Erythroblast (primary cell): ENCODE results near the gene INTS4.
"Not testable (repeated sequence)": the region's sequence is repeated elsewhere in the genome, so short reads cannot be mapped to it uniquely, and the experiment has no call there.

Experiments used
- DNase-seq, 2 experiments: peaks; one replicate each; lab custom pipeline; 2025; lab: John Stamatoyannopoulos, UW
- GATA1 ChIP-seq: IDR thresholded peaks from 2 replicates; pipeline ENCODE4 v1.6.1; 2011; ENCODE audit warnings: low read depth, mild to moderate bottlenecking, control low read depth, low read length, moderate library complexity
- POLR2A ChIP-seq: IDR thresholded peaks from 2 replicates; pipeline ENCODE4 v1.6.1; 2011; ENCODE audit warnings: mild to moderate bottlenecking, low read length

The INTS4 gene

GRCh38 chr11:77930334-77931208 is 63.9 kb downstream of the INTS4 start:
- DNase-seq: peak; percentile 5 to 21

- DNase-seq: not testable (repeated sequence)
These were observed 76.8 kb downstream of the INTS4 start for GRCh38 chr11:77917713-77918112.

DNA sequence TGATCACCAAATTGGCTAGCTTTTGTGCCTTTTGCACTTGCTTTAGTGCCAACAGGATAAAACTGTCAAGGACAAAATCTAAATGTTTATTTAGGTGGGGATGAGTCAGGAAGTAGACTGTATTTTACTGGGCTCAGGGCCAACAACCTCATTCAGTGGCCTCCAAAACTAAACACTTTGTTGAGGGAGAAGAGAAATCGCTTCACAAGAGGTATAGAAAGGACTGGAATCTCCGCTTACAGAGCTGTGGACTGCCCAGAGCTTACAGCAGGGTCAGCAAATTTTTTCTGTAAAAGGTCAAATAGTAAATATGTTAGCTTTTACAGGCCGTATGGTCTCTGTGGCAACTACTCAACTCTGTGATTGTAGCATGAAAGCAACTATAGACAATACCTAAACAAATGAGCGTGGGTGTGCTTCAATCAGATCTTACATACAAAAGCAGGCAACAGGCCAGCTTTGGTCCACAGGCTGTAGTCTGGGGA is 80.1 kb downstream of the INTS4 start:
- not testable (repeated sequence) for DNase-seq

DNA sequence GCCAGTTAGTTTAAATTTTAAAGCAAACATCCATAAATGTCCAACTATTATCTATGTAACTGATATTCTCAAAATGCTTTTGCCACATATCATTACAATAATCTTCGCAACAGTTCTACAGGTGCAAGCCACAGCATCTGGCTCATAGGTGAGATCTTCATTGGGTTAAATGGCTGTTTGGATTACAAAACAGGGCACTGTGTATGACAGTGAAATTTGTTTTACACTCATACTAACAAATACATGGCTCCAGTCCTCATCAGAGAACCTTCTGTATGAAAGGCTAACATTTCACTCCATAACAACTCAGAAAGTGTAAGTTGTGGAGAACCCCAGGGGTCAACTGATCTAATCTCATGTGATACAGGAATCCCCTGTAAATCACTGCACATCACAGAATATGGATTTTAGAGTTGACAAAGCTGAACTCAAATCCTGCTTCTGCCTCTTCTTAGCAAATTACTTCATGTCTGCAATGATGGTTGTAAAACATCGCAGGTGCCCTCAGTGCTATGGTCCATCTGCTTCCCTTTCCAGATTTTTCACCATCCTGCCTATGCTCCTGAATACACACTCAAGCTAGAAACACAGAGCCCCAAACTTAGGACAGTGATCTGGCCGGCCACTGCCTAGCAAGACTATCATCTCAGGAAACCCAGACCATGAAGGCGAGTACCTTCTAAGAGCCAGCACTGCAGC is 80.7 kb downstream of the INTS4 start:
- not testable (repeated sequence) for DNase-seq

DNA sequence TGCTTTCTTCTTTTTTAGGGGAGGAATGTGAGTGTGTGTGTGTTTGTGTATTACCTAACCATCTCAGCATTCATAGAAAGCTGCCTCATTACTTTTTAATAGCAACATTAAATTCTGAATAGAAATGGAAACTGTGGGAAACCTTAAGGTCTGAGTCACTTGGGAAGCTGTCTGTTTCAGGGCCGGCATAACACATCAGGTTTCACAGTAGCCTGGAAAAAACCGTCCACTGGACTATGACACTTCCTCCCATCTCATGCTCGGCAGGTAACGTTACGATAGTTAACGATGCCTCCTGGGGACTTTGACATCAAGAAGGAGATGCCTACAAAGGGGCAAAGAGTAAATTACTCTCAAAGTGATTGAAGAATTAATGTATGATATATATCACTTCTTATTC is 83.6 kb downstream of the INTS4 start:
- not testable (repeated sequence) for DNase-seq

DNA sequence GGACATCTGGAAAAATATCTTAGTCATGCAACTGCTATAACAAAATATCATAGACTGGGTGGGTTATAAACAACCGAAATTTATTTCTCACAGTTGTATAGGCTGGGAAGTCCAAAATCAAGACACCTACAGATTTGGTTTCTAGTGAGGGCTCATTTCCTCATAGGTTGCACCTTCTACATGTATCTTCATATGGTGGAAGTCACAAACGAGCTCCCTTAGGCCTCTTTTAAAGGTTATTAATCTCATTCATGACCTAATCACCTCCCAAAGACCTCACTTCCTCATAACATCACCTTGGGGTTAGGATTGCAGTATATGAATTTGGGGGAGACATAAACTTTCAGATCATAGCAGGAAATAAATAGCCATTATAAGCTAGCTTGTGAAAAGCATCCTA is 85.2 kb downstream of the INTS4 start:
- no peak for DNase-seq
- TF ChIP-seq GATA1 (no peak), POLR2A (no peak)

GRCh38 chr11:77908835-77909234 is 85.6 kb downstream of the INTS4 start:
- no peak for DNase-seq
- TF ChIP-seq POLR2A (no peak), GATA1 (no peak)

DNA sequence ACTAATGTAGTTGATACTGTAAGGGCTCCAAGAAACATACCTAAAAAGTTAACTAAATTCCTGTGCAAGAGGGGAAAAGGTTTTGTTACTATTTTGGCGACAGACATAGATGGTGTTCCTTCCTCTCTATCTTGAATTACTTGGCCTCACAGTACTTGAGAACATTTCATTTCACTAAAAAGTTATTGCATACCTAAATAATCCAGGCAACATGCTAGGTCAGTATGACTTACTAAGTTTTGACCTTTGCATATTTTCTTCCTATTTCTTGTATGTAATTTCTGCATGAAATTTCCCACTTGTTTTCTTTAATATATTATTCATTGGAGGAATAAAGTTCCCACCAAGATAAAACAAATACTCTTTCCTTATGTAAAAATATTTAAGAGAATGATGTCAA is 99.5 kb downstream of the INTS4 start:
- not testable (repeated sequence) for DNase-seq

DNA sequence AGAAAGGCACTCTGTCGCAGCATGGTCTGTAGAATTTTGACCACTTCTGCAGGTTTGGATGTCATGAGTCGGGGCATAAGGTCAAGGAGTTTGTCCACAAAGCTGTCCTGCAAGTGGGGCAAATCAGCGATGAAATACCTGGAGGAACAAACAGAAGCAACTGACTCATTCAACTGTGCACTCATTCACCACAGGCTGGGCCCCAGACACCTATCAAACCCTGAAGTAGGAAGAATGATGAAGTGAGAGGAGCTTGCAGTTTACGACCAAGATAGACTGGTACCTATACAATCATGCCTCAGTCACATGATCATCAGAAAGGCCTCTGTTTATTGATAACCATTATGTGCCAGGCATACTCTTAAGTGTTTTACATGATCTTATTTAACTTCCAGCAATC is 102.8 kb downstream of the INTS4 start:
- DNase-seq: not testable (repeated sequence)

- DNase-seq: not testable (repeated sequence)
These were observed 103.2 kb downstream of the INTS4 start for GRCh38 chr11:77891256-77891655.

GRCh38 chr11:77890619-77891056 is 103.8 kb downstream of the INTS4 start:
- not testable (repeated sequence) for DNase-seq

DNA sequence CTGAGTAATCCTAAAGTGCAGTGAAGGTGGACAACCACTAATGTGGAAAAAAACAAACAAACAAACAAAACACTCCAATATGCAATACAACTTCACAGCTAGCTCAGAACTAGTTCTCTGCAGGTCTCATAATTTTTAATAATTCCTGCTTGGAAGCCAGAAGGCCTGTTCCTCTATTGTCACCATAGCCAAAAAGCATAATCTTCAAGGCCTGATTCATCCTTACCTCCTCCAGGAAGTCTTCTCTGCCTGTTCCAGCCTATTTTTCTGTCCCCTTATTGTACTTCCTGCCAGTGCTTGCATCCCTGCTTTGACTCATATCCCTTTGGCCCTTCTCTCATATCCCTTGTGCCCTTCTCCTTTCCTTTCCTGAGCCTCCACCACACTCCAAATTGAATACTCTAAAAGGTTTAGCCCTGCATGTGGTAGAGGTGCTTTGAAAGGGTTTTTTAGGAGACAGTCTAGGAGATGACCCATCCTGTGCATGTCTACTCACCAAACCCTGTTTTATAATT is 104.3 kb downstream of the INTS4 start:
- not testable (repeated sequence) for DNase-seq

DNA sequence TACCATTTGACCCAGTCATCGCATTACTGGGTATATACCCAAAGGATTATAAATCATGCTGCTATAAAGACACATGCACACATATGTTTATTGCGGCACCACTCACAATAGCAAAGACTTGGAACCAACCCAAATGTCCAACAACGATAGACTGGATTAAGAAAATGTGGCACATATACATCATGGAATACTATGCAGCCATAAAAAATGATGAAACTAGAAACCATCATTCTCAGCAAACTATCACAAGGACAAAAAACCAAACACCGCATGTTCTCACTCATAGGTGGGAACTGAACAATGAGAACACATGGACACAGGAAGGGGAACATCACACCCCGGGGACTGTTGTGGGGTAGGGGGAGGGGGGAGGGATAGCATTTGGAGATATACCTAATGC is 105.4 kb downstream of the INTS4 start:
- not testable (repeated sequence) for DNase-seq

- TF ChIP-seq POLR2A (no peak), GATA1 (no peak)
- no peak for DNase-seq
These were observed 108.1 kb downstream of the INTS4 start for GRCh38 chr11:77886401-77886800.

- TF ChIP-seq POLR2A (no peak), GATA1 (no peak)
- no peak for DNase-seq
These were observed 109.7 kb downstream of the INTS4 start for GRCh38 chr11:77884829-77885190.
